Measurements from ENCODE around the gene KCNT1. TPM values are rescaled to one million over a fixed set of nuclear protein-coding genes. Genes with fewer than 3 reads are reported as not detected.

Gene KCNT1
- total RNA-seq, 1 experiment from 2014 or later, result 0.09 TPM

DNA sequence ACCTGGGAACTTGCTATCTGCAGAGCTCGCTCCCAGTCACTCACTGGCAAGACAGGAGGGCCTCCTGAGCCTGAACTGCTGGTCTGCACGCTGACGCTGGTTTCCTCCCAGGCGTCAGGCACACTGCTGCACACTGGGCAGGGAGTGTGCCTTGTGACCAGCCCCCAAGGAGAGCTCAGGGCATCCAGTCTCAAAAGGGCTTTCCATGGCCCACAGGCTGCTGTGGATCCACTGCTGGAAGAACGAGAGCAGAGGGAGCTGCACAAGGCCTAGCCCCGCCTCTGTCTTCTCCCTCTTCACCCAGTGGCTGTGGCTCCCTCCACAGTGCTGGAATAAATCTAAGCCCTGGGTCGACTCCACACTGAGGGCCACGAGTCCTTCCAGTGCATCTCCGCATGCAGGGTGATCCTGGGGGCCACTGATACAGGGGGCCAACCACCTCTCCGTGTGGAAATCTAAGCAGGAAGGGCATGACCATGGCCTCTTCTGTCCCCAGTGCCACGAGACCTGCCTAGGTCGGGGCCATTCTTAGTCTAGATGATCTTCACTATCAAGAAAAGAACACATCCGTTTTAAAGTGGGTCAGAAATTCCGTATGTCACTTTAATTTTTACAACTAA, 111.8 kb downstream of the KCNT1 start:
- Mint-ChIP-seq H3K36me3 (ENCODE audit: insufficient read depth, unreplicated experiment) (peaks cover 65% of the 10 kb centered on the region), H3K4me3 (ENCODE audit: unreplicated experiment) (no peak overlapping the region), H3K4me1 (ENCODE audit: low read depth, unreplicated experiment) (no peaks in the 10 kb centered on the region), H3K27ac (ENCODE audit: unreplicated experiment) (no peak overlapping the region), H3K9me3 (ENCODE audit: unreplicated experiment) (no peaks in the 10 kb centered on the region), H3K27me3 (ENCODE audit: insufficient read depth, unreplicated experiment) (no peaks in the 10 kb centered on the region)
- Histone ChIP-seq H3K27me3 (replicated peaks; ENCODE audit: control insufficient read depth, insufficient read depth, low read length) (no peaks in the 10 kb centered on the region), H3K9me3 (no peaks in the 10 kb centered on the region), H3K4me1 (no peaks in the 10 kb centered on the region), H3K4me3 (ENCODE audit: low read depth, low read length) (no peak overlapping the region), H3K36me3 (ENCODE audit: control insufficient read depth, insufficient read depth, low read length) (peaks cover 2% of the 10 kb centered on the region)
- ChIA-PET CTCF (no interaction called here), POLR2A (no interaction called here)
- intact Hi-C loops (cut with micrococcal nuclease; ENCODE audit: unreplicated experiment), result no loop called here
- DNase-seq, result no peak
- TF ChIP-seq, protein P1, sequence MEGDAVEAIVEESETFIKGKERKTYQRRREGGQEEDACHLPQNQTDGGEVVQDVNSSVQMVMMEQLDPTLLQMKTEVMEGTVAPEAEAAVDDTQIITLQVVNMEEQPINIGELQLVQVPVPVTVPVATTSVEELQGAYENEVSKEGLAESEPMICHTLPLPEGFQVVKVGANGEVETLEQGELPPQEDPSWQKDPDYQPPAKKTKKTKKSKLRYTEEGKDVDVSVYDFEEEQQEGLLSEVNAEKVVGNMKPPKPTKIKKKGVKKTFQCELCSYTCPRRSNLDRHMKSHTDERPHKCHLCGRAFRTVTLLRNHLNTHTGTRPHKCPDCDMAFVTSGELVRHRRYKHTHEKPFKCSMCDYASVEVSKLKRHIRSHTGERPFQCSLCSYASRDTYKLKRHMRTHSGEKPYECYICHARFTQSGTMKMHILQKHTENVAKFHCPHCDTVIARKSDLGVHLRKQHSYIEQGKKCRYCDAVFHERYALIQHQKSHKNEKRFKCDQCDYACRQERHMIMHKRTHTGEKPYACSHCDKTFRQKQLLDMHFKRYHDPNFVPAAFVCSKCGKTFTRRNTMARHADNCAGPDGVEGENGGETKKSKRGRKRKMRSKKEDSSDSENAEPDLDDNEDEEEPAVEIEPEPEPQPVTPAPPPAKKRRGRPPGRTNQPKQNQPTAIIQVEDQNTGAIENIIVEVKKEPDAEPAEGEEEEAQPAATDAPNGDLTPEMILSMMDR (IDR thresholded peaks at IDR 0.05; ENCODE audit: insufficient read depth in 1 of 2, low read depth in 1 of 2, low read length in 1 of 2, severe bottlenecking in 1 of 2, unreplicated experiment in 1 of 2), result no peak
- BruUV-seq (replicated peaks), result no TSS peak

DNA sequence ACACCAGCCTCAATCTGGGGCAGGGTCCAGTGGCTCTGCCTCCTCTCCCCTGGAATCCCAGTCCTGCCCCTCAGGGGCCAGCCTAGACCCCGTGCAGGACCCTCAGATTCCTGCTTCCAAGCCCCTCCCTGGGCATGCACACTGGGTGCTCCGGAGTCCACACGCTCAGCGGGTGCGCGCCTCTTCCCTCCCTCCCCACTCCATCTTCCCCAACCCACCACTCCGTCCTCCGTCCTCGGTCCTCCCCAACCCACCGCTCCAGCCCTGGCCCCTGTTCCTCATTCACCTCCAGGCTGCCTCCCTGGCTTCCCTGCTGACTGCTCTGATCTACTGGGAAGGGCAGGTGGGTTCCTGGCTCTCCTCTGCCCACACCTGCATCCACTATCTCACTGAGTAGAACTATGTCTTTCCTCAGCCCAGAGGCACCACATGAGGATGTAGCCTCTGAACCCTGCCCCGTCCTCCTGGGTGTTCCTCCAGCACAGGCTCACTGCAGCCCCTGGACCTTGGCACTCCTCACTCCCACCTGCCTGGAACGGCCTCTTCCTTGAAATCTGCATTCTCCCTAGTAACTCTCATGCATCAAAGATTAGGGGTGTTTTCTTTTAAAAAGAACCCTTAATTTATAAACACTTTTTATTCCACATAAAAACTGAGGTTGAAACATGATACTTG, 112.6 kb downstream of the KCNT1 start:
- H3K27me3 Mint-ChIP-seq (ENCODE audit: insufficient read depth, unreplicated experiment), result no peaks in the 10 kb centered on the region
- no peaks in the 10 kb centered on the region for H3K9me3 ChIP-seq
- intact Hi-C loops (cut with micrococcal nuclease; ENCODE audit: unreplicated experiment), result no loop called here
- DNase-seq, result no peak
- H3K4me3 ChIP-seq (ENCODE audit: low read depth, low read length), result no peak overlapping the region
- CTCF ChIA-PET, result no interaction called here
- H3K27ac Mint-ChIP-seq (ENCODE audit: unreplicated experiment), result no peak overlapping the region
- POLR2A ChIA-PET, result no interaction called here
- TF ChIP-seq, protein P1 (IDR thresholded peaks at IDR 0.05; ENCODE audit: insufficient read depth in 1 of 2, low read depth in 1 of 2, low read length in 1 of 2, severe bottlenecking in 1 of 2, unreplicated experiment in 1 of 2), result no peak
- no peaks in the 10 kb centered on the region for H3K4me1 Mint-ChIP-seq (ENCODE audit: low read depth, unreplicated experiment)
- H3K27me3 ChIP-seq (replicated peaks; ENCODE audit: control insufficient read depth, insufficient read depth, low read length), result no peaks in the 10 kb centered on the region
- H3K4me3 Mint-ChIP-seq (ENCODE audit: unreplicated experiment), result no peak overlapping the region
- peaks cover 71% of the 10 kb centered on the region for H3K36me3 Mint-ChIP-seq (ENCODE audit: insufficient read depth, unreplicated experiment)
- H3K36me3 ChIP-seq (ENCODE audit: control insufficient read depth, insufficient read depth, low read length), result peaks cover 2% of the 10 kb centered on the region
- no peaks in the 10 kb centered on the region for H3K9me3 Mint-ChIP-seq (ENCODE audit: unreplicated experiment)
- no peaks in the 10 kb centered on the region for H3K4me1 ChIP-seq
- BruUV-seq (replicated peaks), result no TSS peak

DNA sequence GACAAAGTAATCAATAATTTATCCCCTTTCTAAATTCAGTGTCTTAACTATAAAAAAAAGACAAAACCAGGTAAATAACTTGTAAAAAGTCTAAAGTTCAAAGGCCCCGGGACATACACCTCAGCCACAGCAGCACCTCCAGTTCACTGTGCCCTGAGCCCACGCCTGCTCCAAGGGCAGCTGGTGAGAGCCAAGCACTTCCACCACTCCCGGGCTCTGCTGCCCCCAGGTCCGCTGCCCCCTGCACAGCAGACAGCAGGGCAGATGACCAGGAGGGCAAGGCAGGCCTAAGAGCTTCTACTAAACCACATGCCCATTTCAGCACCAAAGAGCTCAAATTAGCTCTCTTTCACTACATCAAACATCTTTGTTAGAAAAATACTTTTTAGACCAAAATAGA, 113.4 kb downstream of the KCNT1 start:
- Mint-ChIP-seq H3K9me3 (ENCODE audit: unreplicated experiment) (no peaks in the 10 kb centered on the region), H3K27ac (ENCODE audit: unreplicated experiment) (no peak overlapping the region), H3K4me3 (ENCODE audit: unreplicated experiment) (no peak overlapping the region), H3K27me3 (ENCODE audit: insufficient read depth, unreplicated experiment) (no peaks in the 10 kb centered on the region), H3K4me1 (ENCODE audit: low read depth, unreplicated experiment) (no peaks in the 10 kb centered on the region), H3K36me3 (ENCODE audit: insufficient read depth, unreplicated experiment) (peaks cover 64% of the 10 kb centered on the region)
- intact Hi-C loops (cut with micrococcal nuclease; ENCODE audit: unreplicated experiment), result no loop called here
- ChIA-PET POLR2A (no interaction called here), CTCF (no interaction called here)
- H3K36me3 ChIP-seq (ENCODE audit: control insufficient read depth, insufficient read depth, low read length), result peaks cover 2% of the 10 kb centered on the region
- H3K4me3 ChIP-seq (ENCODE audit: low read depth, low read length), result no peak overlapping the region
- H3K4me1 ChIP-seq, result no peaks in the 10 kb centered on the region
- TF ChIP-seq, protein P1 (IDR thresholded peaks at IDR 0.05; ENCODE audit: insufficient read depth in 1 of 2, low read depth in 1 of 2, low read length in 1 of 2, severe bottlenecking in 1 of 2, unreplicated experiment in 1 of 2), result no peak
- no peaks in the 10 kb centered on the region for H3K27me3 ChIP-seq (replicated peaks; ENCODE audit: control insufficient read depth, insufficient read depth, low read length)
- DNase-seq, result no peak
- BruUV-seq (replicated peaks), result no TSS peak
- H3K9me3 ChIP-seq, result no peaks in the 10 kb centered on the region
